ENCODE data around the gene MC4R.

DNA sequence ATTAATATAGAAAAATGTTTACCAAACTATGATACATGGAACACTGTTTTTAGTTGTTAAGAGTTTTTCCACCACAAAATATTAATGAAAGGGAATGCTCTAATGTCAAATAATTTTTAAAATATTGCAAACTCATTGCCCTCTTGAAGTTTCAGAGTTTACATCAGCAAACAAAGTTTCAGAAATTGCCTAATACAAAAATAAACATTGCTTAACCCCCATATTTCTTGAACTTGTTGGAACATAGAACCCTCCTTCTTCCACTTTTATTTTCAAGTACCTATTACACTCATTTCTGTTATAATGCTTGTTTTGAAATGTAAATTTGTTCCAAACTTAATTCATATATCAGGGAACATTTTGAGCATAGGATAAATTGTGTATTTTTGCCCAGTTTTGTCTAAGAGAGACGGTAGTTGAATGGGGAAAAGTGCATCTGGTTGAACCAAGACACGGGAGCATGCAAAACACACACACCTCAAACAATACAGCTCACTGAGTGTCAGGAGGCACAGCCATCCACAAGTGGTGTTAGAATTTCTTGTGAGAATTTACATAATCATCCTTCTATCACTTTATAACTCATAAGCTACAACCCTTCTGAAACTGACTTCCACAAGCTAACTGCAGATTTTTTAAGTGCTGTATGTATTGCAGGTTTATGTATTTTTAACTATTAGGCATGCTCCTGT, 5.3 kb upstream of the MC4R start:
- no peak for TF ChIP-seq POLR2A (IDR thresholded peaks at IDR 0.05)
- no peak for TF ChIP-seq POLR2AphosphoS5 (IDR thresholded peaks at IDR 0.05; ENCODE audit: insufficient read depth in 1 of 2, low read depth in 1 of 2)
